Measurements from ENCODE around the gene ADCY1.

ADCY1 gene

DNA sequence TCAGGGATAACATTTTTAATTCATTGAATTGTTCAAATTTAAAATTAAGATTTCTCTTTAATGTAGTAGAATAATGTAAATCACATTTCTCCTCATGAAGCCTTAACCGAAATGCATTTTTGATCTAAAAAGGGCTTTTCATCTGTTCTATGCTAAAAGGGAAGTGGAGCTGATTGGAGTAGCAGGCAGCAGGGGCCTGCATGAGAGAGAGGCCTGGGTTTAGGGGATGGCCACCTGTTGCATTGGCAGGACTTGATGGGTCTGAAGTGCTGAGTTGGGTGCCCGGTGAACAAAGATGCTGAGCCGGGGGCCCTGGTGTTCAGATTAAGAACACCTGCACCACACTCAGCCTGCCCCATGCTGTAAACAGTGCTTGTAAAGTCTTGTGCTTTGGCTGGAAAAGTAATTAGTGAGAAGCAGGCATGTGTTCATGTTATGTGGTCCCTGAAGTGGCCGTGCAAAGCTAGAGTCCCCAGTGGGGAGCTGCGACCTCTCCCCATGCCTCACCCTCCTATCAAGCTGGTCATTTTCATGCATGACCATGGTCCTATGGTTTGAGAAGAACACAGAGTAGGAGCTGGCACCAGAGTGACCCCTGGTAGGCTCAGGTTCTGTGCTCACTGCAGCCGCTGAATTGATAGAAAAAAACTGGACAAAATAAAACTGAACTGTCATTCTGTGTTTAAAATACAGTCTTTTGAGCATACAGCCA is 124.3 kb downstream of the ADCY1 start:
- DNase-seq = no peak

DNA sequence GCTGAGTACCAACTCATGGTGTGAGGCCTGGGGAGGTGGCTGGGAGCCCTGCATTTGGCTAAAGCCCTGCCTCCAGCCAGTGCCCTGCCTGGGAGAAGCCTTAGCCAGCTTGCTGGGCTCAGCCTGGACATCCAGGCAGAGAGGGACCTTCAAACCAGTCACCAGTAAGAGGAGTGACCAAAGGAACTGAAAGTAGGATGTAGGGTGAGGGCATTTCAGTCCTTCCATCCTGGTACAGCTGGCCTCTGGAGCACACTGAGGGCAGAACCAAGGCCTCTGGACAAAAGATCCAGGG is 124.8 kb downstream of the ADCY1 start:
- no peak for DNase-seq

DNA sequence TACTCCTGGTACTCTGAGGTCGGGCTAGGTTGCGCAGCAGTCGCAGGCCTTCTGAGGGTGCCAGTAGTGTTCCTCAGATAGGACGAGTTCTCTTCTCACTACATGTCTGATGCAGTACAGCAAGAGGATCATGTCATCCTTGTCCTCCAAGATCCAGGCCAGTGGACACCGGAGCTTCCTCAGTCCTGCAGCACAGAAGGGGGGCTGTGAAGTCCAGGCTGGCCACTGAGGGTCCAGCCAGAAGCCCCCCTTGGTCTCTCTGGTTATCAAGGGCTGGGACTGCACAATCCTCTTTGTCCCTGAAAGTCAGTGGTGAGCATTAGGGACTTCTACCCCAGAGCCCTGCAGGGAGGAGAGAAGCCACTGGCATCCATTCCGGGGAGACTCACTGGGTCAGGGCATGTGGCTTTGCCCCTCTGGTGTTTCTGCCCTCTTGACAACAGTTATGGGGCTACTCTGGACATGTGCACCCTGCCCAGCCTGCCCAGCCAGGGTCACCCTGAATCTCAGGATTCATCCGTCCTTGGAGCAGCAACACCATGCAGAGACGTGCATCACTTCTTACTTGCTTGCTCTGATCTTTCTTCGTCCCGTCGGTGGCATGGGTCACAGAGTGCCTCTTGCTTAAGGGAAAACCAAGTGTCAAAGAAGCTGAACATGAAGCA is 125.7 kb downstream of the ADCY1 start:
- no peak for DNase-seq

DNA sequence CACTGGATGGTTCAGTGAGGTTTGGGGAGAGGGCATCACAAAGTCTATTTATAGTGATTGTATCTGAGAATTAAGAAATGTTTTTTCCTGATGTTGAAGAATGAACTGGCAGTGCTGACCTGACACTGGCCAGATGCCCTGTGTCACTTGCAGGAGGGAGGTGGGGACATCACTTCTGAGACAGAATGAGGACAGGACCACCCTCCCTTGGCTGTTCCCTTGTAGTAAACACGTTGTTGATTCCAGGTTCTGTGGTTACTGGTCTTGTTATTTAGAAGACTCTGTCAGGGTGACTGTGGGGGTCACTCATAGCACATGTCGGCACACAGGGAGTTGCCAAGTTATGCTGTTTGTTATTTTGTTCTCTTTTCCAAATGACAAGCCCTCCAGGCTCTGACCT is 126.4 kb downstream of the ADCY1 start:
- DNase-seq = no peak

DNA sequence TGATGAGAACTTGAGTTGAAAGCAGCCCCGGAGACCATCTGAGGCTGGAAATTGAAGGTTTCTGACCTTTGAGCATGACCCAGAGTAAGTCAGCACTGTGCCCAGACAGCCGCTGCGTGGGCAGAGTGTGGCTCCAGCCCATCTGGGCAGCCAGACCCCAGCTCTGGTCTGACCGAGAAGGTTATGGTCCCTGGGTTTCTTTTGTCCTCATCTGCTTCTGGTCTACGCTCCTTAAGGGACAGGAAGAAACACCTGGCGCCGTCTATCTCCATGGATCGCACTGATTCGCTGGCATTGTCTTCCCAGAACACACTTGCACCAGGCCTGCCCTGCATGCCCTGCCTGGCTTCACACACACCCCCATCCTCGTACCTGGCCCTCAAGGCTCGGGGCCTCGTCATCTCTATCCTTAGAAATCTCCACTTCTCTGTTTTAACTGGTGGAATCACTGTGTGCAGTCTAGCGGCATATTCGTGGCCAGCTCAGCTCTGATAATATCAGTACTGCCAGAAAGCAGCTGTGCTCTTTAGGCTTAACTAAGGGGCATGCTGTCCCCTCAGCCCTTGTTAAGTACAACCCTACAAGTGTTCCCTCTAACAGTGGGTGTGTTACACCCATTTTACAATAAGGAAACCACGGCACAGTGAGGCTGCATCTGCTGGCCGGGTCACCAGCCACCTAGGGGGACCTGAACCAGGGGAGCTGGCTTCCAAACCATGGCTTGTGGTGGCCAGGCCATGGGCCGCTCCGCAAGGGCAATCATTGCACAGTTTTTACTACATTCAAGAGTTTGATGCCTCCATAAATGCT is 127.7 kb downstream of the ADCY1 start:
- DNase-seq = no peak

DNA sequence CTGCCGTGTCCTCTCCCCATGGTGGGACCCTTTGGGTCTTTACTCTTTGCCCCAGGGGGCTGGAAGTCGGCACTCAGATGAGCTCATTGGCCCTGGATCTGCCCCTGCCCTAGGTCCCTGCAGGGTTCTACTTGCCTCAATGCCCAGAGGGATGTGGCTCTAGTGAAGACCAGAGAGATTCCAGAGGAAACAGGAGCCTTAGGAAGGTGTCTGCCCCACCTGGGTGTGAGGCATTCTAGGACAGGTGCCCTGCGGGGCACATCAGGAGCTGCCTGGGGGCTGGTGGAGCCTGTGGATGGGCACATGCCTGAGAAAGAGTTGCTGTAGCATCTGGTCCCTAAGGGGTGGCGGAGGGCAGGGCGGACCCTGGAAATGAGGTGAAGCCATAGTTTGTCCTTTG is 128.6 kb downstream of the ADCY1 start:
- DNase-seq = no peak

DNA sequence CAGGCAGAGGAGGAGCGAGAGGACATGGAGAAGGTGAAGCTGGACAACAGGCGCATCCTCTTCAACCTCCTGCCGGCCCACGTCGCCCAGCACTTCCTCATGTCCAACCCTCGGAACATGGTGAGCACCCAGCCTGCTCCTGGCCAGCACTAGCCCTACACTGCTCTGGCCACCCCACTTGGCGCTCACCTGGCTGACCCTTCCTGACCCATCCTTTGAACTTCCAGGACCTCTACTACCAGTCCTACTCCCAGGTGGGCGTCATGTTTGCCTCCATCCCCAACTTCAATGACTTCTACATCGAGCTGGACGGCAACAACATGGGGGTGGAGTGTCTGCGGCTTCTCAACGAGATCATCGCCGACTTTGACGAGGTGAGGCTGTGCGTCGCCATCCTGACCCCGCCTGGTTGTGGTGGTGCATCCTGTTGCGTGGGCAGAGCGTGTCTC is 129.2 kb downstream of the ADCY1 start:
- DNase-seq = no peak

DNA sequence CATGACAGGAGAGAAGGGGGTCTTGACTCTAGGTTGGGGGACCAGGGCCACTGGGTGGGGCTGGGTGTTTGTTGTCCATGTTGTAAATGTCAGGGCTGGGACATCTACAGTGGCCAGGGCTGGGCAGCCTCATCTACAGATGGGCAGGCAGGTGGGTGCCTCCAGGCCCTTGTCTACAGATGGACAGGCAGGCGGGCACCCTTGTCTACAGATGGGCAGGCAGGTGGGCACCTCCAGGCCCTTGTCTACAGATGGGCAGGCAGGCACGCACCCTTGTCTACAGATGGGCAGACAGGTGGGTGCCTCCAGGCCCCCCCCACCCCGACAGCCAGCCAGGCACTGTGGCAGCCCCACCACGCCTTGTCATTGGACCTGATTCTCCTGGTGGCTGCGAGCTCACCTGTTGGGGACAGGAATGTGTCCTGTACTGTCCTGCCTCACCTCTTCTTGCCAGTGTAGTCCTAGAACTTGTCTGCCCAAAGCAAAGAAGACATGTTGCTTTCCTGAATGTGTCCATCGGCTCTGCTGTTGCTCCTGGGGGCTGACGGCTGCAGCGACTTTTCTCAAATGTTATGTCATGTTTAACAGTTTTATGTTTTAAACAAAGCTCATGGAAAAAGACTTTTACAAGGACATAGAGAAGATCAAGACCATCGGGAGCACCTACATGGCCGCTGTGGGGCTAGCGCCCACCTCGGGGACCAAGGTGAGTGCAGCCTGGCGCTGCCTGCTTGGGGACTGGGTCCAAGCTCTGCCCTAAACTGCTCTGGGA is 129.9 kb downstream of the ADCY1 start:
- no peak for DNase-seq

DNA sequence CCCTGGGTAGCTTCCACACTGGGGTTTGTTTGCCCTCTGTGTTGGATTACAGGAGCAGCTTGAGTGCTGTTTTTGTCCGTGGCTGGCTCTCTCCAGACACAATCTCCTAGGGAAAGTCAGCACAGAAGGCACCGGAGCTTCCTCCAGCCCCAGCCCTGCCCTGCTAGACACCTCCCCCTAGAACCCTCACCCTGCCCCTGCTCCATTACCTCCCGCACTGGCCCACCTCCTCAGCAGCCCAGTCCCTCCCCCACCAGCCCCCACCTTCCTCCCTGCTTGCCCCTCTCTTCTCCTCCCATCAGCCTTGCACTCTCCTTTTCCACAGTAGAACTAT is 130.5 kb downstream of the ADCY1 start:
- no peak for DNase-seq

DNA sequence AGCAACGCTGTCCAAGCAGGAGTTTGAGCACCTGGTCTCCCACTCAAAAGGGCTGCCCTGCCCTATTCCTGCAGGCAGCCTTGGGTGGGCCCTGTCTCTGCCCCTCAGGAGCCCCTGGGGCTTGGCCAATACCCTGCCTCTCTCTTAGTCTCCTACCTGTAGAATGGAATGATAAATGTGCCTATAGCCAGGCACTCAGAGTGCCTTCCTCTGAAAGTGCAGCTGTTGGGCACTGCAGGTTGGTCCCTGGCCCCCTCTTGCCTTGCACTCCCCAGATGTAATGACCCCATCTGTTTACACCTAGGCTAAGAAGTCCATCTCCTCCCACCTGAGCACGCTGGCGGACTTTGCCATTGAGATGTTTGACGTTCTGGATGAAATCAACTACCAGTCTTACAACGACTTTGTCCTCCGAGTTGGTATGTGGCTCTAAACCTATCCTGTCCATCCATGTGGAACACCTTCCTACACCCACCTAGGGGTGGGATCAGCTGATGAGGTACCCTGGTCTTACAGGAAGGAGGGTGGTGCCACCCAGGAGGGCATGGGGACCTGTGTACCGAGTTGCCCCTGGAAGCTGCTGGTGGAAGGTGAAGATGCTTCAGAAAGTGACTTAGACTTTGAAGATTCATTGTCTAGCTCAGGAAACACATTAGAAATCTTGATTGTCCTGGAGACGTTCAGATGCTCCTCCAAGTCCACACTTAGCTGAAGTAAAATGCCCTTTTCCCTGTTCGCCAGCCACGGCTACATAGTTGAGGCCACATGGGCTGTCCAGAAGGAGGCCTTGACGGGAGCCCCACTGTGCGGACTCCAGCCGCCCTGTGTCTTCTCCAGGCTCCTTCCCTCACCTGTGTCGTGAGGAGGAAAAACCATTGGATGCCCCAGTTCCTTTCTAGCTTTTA is 134.1 kb downstream of the ADCY1 start:
- no peak for DNase-seq

DNA sequence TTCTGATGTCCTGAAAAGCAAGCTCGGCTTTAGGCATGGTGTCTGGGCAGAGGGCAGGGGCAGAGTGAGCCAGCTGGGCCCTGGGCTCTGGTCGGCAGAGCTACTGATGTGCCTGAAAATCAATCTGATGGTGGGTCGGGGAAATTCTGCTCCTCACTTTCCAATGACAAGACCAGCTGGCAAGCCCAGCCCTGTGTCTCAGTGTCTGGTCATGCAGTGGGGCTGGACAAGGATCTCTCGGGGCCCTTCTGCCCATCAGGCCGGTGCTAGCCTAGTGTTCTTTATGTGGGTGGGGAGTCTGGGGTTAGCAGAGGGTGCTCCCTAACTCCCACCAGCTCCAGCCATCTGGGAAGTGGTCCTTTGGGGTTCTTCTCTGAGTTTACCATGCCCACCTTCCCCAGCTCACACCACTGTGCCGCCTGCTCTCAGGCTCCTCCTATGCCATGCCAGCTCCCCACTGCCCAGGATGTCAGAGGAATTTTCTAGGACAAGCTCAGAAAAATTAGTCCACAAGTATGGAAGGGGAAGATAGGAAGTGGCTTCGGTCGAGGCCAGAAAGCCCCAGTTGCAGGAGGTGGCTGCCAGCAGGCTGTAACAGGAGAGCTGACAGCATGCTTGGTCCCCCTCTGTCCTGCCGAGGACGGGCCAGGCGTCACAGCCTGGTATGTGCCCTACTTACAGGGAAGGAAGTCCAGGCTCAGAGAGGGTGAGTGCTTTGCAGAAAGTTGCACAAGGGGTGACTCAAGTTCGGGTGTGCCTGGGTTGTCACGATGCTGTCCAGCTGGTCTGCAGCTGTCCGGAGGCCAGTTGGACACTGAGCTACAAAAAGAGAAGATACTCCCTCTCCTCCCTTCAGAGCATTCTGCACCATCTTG is 135.2 kb downstream of the ADCY1 start:
- no peak for DNase-seq

DNA sequence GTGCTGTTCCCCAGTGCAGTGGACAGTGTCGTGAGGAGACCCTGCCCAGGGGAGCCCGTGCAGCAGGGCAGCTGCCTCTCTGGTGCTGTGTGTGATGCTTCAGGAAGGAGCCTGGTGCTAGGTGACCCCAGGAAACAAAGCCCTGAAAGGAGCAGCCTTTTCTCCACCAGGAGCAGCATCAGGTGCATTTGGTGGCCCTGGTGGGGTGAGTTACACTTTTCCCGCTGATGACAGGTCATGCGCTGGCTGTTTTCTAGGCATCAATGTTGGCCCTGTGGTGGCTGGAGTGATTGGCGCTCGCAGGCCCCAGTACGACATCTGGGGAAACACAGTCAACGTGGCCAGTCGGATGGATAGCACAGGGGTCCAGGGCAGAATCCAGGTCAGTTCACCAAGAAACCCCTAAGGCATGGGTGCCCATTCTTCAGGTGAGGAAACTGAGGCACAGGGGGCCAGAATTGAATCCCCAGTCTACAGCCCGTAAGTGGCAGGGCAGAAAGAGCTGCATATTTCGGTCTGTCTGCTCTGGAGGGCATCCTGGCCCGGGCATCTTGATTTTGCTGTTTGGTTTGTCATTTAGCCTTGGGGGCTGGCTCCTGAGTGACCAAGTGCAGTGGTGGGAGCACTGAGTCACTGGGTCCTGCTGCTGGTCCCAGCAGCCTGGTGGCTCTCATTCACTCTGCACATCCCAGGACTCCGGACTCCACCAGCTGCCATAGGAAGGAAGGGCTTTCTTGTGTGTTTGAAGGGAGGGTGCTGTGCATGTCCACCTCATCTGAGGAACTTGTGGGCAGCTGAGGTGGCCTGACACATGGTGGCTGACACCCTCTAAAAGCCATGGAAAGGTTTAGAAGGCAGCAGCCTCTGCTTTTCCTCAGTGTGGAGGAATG is 136.3 kb downstream of the ADCY1 start:
- DNase-seq = no peak

DNA sequence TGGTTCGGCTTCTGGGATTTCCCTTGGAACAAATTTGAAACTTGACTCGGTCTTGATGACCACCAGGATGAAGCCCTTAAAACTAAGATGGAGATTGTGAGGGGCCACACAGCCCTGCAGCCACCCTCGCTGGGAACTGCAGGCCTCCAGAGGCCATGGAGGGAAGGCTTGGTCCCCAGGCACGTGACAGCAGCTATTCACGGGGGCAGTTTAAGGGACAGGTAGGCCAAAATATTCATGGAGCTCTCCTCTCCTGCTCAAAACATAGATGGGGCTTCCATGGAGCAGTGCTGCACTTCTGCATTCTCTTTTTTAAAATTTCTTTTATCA is 137.0 kb downstream of the ADCY1 start:
- DNase-seq = no peak

DNA sequence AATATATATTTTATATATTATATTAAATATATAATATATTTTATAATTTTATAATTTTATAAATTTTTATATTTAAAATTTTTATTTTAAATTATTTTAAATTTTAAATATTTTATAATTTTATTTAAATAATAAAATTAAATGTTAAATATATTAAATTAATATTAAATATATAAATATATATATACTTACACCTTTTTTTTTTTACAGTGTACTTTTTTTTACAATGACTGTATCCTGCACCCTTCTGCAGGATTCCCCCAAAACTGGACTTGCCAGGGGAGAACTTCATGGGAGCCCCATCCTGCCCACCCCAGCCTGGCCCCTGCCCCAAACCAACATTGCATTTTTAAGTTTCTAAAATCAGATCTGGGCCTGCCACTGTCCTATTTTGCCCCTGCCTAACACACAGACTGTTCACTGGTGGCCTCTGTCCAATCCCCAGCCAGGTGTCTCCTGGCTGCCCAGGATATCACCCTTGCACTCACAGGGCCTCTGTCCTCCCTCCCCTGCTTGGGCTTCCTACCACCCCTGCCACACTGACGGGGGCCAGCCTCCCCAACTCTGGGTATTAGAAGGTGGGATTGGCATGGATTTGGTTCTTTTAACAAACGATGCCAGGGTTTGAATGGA is 138.0 kb downstream of the ADCY1 start:
- DNase-seq = no peak

DNA sequence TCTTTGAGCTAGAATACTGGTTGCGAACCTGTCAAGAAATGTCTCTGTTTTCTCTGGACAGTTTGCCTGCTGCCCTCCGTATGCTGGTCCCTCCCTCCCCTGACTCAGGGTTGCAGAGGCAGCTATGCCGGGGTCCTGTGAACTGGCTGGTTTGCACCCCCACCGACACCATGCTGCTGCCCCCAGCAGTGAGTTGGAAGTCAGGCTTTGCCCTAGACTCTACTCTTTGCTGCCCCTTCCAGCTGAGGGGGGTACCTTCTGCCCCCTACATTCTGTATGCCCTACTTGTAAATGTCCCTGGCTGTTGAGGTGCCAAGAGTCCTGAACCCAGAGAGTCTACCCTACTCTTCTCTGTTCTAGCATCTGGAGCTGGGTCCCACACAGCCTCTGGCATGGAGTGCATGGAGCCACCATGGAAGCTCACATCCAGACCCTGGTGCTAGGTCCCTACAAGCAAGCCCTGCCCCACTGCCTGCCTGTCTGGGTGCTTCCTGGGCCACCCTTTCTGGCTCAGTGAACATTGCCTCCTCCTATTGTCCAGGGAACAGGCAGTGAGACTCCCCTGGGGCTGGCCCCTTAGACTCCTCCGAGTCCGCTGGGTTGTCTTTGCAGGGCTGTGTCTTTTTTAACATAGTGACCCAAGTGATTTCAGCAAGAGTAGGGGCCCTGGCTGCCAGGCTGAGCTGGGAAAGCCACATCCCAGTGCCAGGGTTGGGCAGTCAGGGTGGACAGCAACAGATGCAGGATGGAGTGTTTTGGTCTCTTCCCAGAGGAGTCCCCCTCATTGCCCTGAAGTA is 138.9 kb downstream of the ADCY1 start:
- no peak for DNase-seq

DNA sequence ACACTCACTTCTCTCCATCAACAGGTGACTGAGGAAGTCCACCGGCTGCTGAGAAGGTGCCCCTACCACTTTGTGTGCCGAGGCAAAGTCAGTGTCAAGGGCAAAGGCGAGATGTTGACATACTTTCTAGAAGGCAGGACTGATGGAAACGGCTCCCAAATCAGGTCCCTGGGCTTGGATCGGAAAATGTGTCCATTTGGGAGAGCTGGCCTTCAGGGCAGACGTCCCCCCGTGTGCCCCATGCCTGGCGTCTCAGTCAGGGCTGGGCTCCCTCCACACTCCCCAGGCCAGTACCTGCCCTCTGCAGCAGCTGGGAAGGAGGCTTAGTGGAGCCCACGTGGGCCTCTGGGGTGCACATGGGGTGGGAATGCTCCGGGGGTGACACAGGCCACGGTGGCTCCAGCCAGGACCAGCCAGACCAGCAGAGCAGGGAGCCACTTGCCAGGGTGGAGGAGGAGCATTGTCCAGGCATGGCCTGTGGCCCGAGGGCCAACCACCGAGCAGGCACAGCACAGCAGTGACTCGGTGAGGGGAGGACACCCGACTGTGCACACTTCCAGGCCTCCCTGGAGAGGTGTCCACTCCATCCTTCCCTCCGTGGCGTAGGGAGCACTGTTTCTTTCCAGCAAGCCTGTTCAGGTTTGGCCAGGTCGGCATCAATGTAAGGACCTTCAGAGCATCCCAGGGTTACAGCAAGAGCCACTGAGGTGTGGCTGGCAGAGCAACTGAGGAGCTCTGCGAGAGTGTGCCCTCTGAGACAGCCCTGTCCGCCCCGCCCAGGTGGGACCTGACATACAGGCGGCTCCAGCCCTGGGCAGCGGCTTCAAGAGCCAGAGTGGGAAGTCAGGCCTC is 139.7 kb downstream of the ADCY1 start:
- no peak for DNase-seq

DNA sequence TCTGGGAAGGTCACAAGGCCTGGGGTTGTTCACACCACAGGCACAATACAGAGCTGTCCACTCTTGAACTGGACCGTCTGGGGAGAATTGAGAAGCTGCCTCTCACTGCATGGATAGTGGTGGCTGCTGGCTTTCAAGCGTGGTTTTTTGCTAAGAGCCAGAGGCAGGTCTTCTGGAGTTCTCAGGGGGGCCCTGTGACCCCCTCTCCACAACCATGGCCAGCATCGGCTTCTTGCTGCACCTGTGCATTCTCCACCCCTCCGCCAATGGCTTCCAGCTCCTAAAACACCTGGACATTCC is 140.3 kb downstream of the ADCY1 start:
- DNase-seq = no peak

Measured in NCI-H510A (cell line).